K562 (cell line): Measurements from ENCODE around the gene ZNF74. TPM values are rescaled to one million over a fixed set of nuclear protein-coding genes. Genes with fewer than 3 reads are reported as not detected.

Experiments used
- FOXM1 ChIP-seq, 2 experiments: fragments of 450-650 bp in 1 of 2; sonication (generic) in 1 of 2; formaldehyde crosslinking in 1 of 2; IDR thresholded peaks; 2 replicates each; pipeline versions ENCODE4 v1.6.1 to v1.9.0; 2017 to 2022; ENCODE audit warnings: low read depth in 2 of 2, mild to moderate bottlenecking in 2 of 2, missing genetic modification reagents in 1 of 2, moderate library complexity in 1 of 2
- HDGF ChIP-seq: fragments of 450-650 bp; IDR thresholded peaks from 2 replicates; pipeline ENCODE4 v1.6.1; 2016
- MEIS2 ChIP-seq: fragments of 450-650 bp; IDR thresholded peaks from 2 replicates; pipeline ENCODE4 v1.6.1; 2014; ENCODE audit warnings: mild to moderate bottlenecking; ENCODE audit not compliant: partially characterized antibody
- ZNF263 ChIP-seq: sonication (generic); formaldehyde crosslinking; IDR thresholded peaks from 2 replicates; pipeline ENCODE4 v1.8.0; 2022; ENCODE audit warnings: mild to moderate bottlenecking, missing genetic modification reagents, borderline replicate concordance
- ZNF57 ChIP-seq: fragments of 450-650 bp; formaldehyde crosslinking; IDR thresholded peaks from 2 replicates; pipeline ENCODE4 v1.4.0; 2020; ENCODE audit warnings: mild to moderate bottlenecking, moderate library complexity
- ZNF695 ChIP-seq: fragments of 450-650 bp; formaldehyde crosslinking; IDR thresholded peaks from 2 replicates; pipeline ENCODE4 v1.4.0; 2020; ENCODE audit warnings: mild to moderate bottlenecking, moderate library complexity
- ZSCAN29 ChIP-seq: fragments of 450-650 bp; IDR thresholded peaks from 2 replicates; pipeline ENCODE4 v1.6.1; 2017
- polyA plus RNA-seq, 8 experiments: library from polyadenylated mRNA; depleted of rRNA in 4 of 8; stranded (reverse) in 5 of 8; unstranded in 3 of 8; fragments of >200 nt; fragmentation: Nextera tagmentation in 2 of 8; fragmentation: Illumina TruSeq in 1 of 8; extraction: Ambion mirVana in 2 of 8; extraction: Trizol in 1 of 8; gene quantifications; 2 replicates each; pipeline versions ENCODE4 v1.2.1 to v1.2.3, GENCODE V29; 2011 to 2014; ENCODE audit warnings: inconsistent platforms in 1 of 8, missing spikeins in 1 of 8
- total RNA-seq, 7 experiments: library from RNA; depleted of rRNA in 6 of 7; stranded (reverse); fragments of >200 nt in 6 of 7; fragmentation: Illumina TruSeq in 2 of 7; extraction: Trizol in 2 of 7; gene quantifications; 2 replicates each; pipeline versions ENCODE4 v1.2.1 to v1.2.3, GENCODE V29; 2011 to 2021; ENCODE audit warnings: low replicate concordance in 1 of 7
- TF ChIP-seq, protein P1 (sequence below): sonication (generic); formaldehyde crosslinking; IDR thresholded peaks from 2 replicates; pipeline ENCODE4 v1.8.0; 2022; ENCODE audit warnings: mild to moderate bottlenecking, missing genetic modification reagents
- TF ChIP-seq, protein P2 (sequence below): fragments of 250-450 bp; sonication (Bioruptor Pico); IDR thresholded peaks from 2 replicates; pipeline ENCODE4 v1.8.0; 2022; ENCODE audit warnings: inconsistent platforms, mild to moderate bottlenecking, moderate library complexity, borderline replicate concordance
- TF ChIP-seq, protein P3 (sequence below), 2 experiments: fragments of 450-650 bp in 1 of 2; sonication (generic) in 1 of 2; formaldehyde crosslinking in 1 of 2; IDR thresholded peaks; 2 replicates each; pipeline versions ENCODE4 v1.7.1 to v1.9.0; 2016 to 2022; ENCODE audit warnings: inconsistent platforms in 1 of 2, mild to moderate bottlenecking in 1 of 2, missing genetic modification reagents in 1 of 2

Gene ZNF74
- total and polyA plus RNA-seq, 9 of the 15 experiments (the other 6 are each of a cell fraction or from before 2014, with no cell fraction given), result 2.4 to 53.5 (median 31.5) TPM

DNA sequence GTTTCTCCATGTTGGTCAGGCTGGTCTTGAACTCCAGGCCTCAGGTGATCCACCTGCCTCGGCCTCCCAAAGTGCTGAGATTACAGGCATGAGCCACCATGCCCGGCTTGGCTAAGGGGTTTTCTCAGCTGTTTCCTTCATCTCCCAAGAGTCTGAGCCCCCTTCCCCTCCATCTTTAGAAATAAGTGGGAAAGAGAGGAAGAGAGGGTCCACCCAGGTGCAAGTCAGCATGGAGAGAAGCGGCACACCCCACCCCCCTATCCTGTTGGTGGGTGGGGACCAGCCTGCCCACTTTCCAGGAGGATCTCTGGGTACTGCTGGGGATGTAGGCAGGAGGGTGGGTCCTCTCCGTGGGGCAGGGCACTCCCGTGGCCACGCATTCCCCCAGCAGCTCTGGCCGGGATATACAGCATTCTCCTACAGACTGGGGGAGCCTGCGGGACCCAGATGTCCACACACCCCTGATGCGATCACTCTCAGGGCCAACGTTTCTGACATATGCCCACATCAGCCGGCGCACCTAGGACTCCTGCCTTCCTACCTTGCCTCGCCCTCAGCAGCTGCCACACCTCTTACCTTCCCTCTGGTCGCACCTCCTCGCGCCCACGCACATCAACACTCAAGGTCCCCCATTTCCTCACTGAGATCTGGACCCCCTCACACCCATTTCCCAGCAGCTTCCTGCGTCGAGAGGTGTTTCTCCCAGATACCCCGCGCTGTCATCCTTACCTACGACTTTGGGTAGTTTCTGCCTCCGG lies 34.7 kb downstream of the ZNF74 start (continued):
- TF ChIP-seq, protein P1, sequence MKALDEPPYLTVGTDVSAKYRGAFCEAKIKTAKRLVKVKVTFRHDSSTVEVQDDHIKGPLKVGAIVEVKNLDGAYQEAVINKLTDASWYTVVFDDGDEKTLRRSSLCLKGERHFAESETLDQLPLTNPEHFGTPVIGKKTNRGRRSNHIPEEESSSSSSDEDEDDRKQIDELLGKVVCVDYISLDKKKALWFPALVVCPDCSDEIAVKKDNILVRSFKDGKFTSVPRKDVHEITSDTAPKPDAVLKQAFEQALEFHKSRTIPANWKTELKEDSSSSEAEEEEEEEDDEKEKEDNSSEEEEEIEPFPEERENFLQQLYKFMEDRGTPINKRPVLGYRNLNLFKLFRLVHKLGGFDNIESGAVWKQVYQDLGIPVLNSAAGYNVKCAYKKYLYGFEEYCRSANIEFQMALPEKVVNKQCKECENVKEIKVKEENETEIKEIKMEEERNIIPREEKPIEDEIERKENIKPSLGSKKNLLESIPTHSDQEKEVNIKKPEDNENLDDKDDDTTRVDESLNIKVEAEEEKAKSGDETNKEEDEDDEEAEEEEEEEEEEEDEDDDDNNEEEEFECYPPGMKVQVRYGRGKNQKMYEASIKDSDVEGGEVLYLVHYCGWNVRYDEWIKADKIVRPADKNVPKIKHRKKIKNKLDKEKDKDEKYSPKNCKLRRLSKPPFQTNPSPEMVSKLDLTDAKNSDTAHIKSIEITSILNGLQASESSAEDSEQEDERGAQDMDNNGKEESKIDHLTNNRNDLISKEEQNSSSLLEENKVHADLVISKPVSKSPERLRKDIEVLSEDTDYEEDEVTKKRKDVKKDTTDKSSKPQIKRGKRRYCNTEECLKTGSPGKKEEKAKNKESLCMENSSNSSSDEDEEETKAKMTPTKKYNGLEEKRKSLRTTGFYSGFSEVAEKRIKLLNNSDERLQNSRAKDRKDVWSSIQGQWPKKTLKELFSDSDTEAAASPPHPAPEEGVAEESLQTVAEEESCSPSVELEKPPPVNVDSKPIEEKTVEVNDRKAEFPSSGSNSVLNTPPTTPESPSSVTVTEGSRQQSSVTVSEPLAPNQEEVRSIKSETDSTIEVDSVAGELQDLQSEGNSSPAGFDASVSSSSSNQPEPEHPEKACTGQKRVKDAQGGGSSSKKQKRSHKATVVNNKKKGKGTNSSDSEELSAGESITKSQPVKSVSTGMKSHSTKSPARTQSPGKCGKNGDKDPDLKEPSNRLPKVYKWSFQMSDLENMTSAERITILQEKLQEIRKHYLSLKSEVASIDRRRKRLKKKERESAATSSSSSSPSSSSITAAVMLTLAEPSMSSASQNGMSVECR (CRISPR knock-in tag), result peak; percentile 57; the same call in 1 of the 2 replicates
- TF ChIP-seq HDGF, result 0 out of 2 replicates have a peak, but pooled peaks have one; percentile 41
- peak; percentile 45; the same call in 1 of the 2 replicates for TF ChIP-seq ZNF263 (CRISPR knock-in tag)
- peak; percentile 99 for TF ChIP-seq ZSCAN29
- TF ChIP-seq, protein P2, sequence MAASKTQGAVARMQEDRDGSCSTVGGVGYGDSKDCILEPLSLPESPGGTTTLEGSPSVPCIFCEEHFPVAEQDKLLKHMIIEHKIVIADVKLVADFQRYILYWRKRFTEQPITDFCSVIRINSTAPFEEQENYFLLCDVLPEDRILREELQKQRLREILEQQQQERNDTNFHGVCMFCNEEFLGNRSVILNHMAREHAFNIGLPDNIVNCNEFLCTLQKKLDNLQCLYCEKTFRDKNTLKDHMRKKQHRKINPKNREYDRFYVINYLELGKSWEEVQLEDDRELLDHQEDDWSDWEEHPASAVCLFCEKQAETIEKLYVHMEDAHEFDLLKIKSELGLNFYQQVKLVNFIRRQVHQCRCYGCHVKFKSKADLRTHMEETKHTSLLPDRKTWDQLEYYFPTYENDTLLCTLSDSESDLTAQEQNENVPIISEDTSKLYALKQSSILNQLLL, result 0 out of 2 replicates have a peak, but pooled peaks have one; percentile 32
- TF ChIP-seq MEIS2, result no peak
- TF ChIP-seq FOXM1 (IDR thresholded peaks at IDR 0.05; ENCODE audit: low read depth), result no peak
- no peak; the same call in 1 of the 2 replicates for TF ChIP-seq FOXM1 (CRISPR knock-in tag; IDR thresholded peaks at IDR 0.05; ENCODE audit: low read depth)
- TF ChIP-seq ZNF57 (CRISPR knock-in tag), result no peak; the same call in 1 of the 2 replicates
- TF ChIP-seq ZNF695 (CRISPR knock-in tag), result 0 out of 2 replicates have a peak, but pooled peaks have one; percentile 56
- TF ChIP-seq, protein P3, sequence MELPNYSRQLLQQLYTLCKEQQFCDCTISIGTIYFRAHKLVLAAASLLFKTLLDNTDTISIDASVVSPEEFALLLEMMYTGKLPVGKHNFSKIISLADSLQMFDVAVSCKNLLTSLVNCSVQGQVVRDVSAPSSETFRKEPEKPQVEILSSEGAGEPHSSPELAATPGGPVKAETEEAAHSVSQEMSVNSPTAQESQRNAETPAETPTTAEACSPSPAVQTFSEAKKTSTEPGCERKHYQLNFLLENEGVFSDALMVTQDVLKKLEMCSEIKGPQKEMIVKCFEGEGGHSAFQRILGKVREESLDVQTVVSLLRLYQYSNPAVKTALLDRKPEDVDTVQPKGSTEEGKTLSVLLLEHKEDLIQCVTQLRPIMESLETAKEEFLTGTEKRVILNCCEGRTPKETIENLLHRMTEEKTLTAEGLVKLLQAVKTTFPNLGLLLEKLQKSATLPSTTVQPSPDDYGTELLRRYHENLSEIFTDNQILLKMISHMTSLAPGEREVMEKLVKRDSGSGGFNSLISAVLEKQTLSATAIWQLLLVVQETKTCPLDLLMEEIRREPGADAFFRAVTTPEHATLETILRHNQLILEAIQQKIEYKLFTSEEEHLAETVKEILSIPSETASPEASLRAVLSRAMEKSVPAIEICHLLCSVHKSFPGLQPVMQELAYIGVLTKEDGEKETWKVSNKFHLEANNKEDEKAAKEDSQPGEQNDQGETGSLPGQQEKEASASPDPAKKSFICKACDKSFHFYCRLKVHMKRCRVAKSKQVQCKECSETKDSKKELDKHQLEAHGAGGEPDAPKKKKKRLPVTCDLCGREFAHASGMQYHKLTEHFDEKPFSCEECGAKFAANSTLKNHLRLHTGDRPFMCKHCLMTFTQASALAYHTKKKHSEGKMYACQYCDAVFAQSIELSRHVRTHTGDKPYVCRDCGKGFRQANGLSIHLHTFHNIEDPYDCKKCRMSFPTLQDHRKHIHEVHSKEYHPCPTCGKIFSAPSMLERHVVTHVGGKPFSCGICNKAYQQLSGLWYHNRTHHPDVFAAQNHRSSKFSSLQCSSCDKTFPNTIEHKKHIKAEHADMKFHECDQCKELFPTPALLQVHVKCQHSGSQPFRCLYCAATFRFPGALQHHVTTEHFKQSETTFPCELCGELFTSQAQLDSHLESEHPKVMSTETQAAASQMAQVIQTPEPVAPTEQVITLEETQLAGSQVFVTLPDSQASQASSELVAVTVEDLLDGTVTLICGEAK (IDR thresholded peaks at IDR 0.05), result no peak; the same call in 1 of the 2 replicates
- TF ChIP-seq, protein P3 (CRISPR knock-in tag; IDR thresholded peaks at IDR 0.05), result no peak
